H9 (cell line): ENCODE results near the gene SERPINB2. TPM values are rescaled to one million over a fixed set of nuclear protein-coding genes. Genes with fewer than 3 reads are reported as not detected.

Source experiments
- DNase-seq: peaks from one replicate; pipeline ENCODE4 v3.0.0-alpha.2; 2017
- H2AFZ ChIP-seq: one replicate; pipeline ENCODE4 v1.6.1; 2013; ENCODE audit warnings: mild to moderate bottlenecking, low read length, control low read depth, moderate library complexity
- H2AK5ac ChIP-seq: 2 replicates; pipeline ENCODE4 v1.6.1; 2013; ENCODE audit warnings: low read length, control low read depth, mixed read lengths; ENCODE audit not compliant: insufficient read length
- H2BK120ac ChIP-seq: one replicate; pipeline ENCODE4 v1.6.1; 2013; ENCODE audit warnings: low read depth, mild to moderate bottlenecking, low read length, control low read depth, inconsistent platforms; ENCODE audit not compliant: poor library complexity, severe bottlenecking
- H2BK12ac ChIP-seq: 2 replicates; pipeline ENCODE4 v1.6.1; 2013; ENCODE audit warnings: low read length, control low read depth, mixed read lengths, low read depth; ENCODE audit not compliant: insufficient read length
- H2BK15ac ChIP-seq: 2 replicates; pipeline ENCODE4 v1.6.1; 2013; ENCODE audit warnings: low read depth, low read length, control low read depth
- H2BK20ac ChIP-seq: one replicate; pipeline ENCODE4 v1.6.1; 2013; ENCODE audit warnings: low read depth, mild to moderate bottlenecking, low read length, control low read depth, inconsistent platforms; ENCODE audit not compliant: poor library complexity, severe bottlenecking
- H2BK5ac ChIP-seq: 2 replicates; pipeline ENCODE4 v1.6.1; 2013; ENCODE audit warnings: low read length, control low read depth, mixed read lengths; ENCODE audit not compliant: insufficient read length
- H3K14ac ChIP-seq: 2 replicates; pipeline ENCODE4 v1.6.1; 2013; ENCODE audit warnings: low read length, control low read depth; ENCODE audit not compliant: insufficient read depth
- H3K18ac ChIP-seq: 2 replicates; pipeline ENCODE4 v1.6.1; 2013; ENCODE audit warnings: low read depth, mild to moderate bottlenecking, mixed read lengths, low read length, control low read depth; ENCODE audit not compliant: insufficient read length
- H3K23ac ChIP-seq: 2 replicates; pipeline ENCODE4 v1.6.1; 2013; ENCODE audit warnings: low read length, control low read depth, mixed read lengths, low read depth; ENCODE audit not compliant: insufficient read length
- H3K23me2 ChIP-seq: 2 replicates; pipeline ENCODE4 v1.6.1; 2013; ENCODE audit warnings: low read depth, mild to moderate bottlenecking, mixed read lengths, low read length, control low read depth; ENCODE audit not compliant: insufficient read length, poor library complexity, severe bottlenecking
- H3K27ac ChIP-seq: 2 replicates; pipeline ENCODE4 v1.5.1; 2013; ENCODE audit warnings: low read length, control low read depth, mixed read lengths, low read depth; ENCODE audit not compliant: insufficient read length
- H3K27me3 ChIP-seq: 2 replicates; pipeline ENCODE4 v1.6.1; 2013; ENCODE audit warnings: low read length, control low read depth, inconsistent platforms; ENCODE audit not compliant: insufficient read depth
- H3K4ac ChIP-seq: 2 replicates; pipeline ENCODE4 v1.6.1; 2013; ENCODE audit warnings: low read depth, mild to moderate bottlenecking, control low read depth, inconsistent platforms, low read length, moderate library complexity
- H3K4me1 ChIP-seq: 2 replicates; pipeline ENCODE4 v1.6.1; 2013; ENCODE audit warnings: low read length, control low read depth, inconsistent platforms; ENCODE audit not compliant: insufficient read depth
- H3K4me2 ChIP-seq: 2 replicates; pipeline ENCODE4 v1.6.1; 2013; ENCODE audit warnings: low read length, control low read depth, mixed read lengths; ENCODE audit not compliant: insufficient read length, insufficient read depth
- H3K56ac ChIP-seq: 2 replicates; pipeline ENCODE4 v1.6.1; 2013; ENCODE audit warnings: low read depth, mild to moderate bottlenecking, mixed read lengths, low read length, control low read depth; ENCODE audit not compliant: insufficient read length
- H3K79me1 ChIP-seq: 2 replicates; pipeline ENCODE4 v1.6.1; 2013; ENCODE audit warnings: low read depth, mild to moderate bottlenecking, moderate library complexity, low read length, control low read depth, inconsistent platforms; ENCODE audit not compliant: insufficient read depth, poor library complexity, severe bottlenecking
- H3K79me2 ChIP-seq: 2 replicates; pipeline ENCODE4 v1.6.1; 2013; ENCODE audit warnings: low read length, control low read depth, inconsistent platforms; ENCODE audit not compliant: insufficient read depth
- H3K9ac ChIP-seq: 2 replicates; pipeline ENCODE4 v1.6.1; 2013; ENCODE audit warnings: low read length, control low read depth, mixed read lengths; ENCODE audit not compliant: insufficient read length; ENCODE audit errors: extremely low read depth
- H3K9me3 ChIP-seq: one replicate; pipeline ENCODE4 v1.6.1; 2013; ENCODE audit warnings: low read depth, low read length, inconsistent platforms; ENCODE audit not compliant: control insufficient read depth
- H3T11ph ChIP-seq: one replicate; pipeline ENCODE4 v1.6.1; 2013; ENCODE audit warnings: mild to moderate bottlenecking, low read length, control low read depth, inconsistent platforms
- H4K20me1 ChIP-seq: one replicate; pipeline ENCODE4 v1.6.1; 2013; ENCODE audit not compliant: control insufficient read depth, insufficient read length, insufficient read depth
- H4K5ac ChIP-seq: 2 replicates; pipeline ENCODE4 v1.6.1; 2013; ENCODE audit warnings: low read depth, mild to moderate bottlenecking, mixed read lengths, low read length, control low read depth; ENCODE audit not compliant: insufficient read length
- H4K8ac ChIP-seq: replicated peaks from 2 replicates; pipeline ENCODE4 v1.6.1; 2013; ENCODE audit warnings: low read length, control low read depth, mixed read lengths, low read depth; ENCODE audit not compliant: insufficient read length
- H4K91ac ChIP-seq: 2 replicates; pipeline ENCODE4 v1.6.1; 2013; ENCODE audit warnings: low read depth, mild to moderate bottlenecking, moderate library complexity, mixed read lengths, low read length, control low read depth; ENCODE audit not compliant: insufficient read length
- H3K27ac Mint-ChIP-seq, 3 experiments: 2 replicates in 2 of 3; 3 replicates in 1 of 3; pipeline ENCODE4 v1.8.0; 2020 to 2021; ENCODE audit warnings: mixed read lengths in 3 of 3, mild to moderate bottlenecking in 1 of 3, moderate library complexity in 1 of 3
- H3K27me3 Mint-ChIP-seq: 2 replicates; pipeline ENCODE4 v1.8.0; 2021; ENCODE audit warnings: low read depth, mild to moderate bottlenecking, moderate library complexity, mixed read lengths
- H3K36me3 Mint-ChIP-seq, 3 experiments: 2 replicates in 2 of 3; 3 replicates in 1 of 3; pipeline ENCODE4 v1.8.0; 2020 to 2021; ENCODE audit warnings: low read depth in 3 of 3, mixed read lengths in 3 of 3; ENCODE audit not compliant: insufficient read depth in 1 of 3
- H3K4me1 Mint-ChIP-seq, 2 experiments: 2 replicates each; pipeline ENCODE4 v1.8.0; 2020; ENCODE audit warnings: mixed read lengths in 2 of 2
- H3K4me3 Mint-ChIP-seq, 2 experiments: 2 replicates in 1 of 2; 3 replicates in 1 of 2; pipeline ENCODE4 v1.8.0; 2020 to 2021; ENCODE audit warnings: mild to moderate bottlenecking in 2 of 2, mixed read lengths in 2 of 2, moderate library complexity in 1 of 2
- H3K9me3 Mint-ChIP-seq, 2 experiments: 2 replicates in 1 of 2; 3 replicates in 1 of 2; pipeline ENCODE4 v1.8.0; 2020; ENCODE audit warnings: mild to moderate bottlenecking in 2 of 2, mixed read lengths in 2 of 2, moderate library complexity in 1 of 2
- CTCF ChIP-seq: fragments of 200-600 bp; sonication (generic); conservative IDR thresholded peaks from 3 replicates; pipeline ENCODE4 v1.8.0; 2021; ENCODE audit warnings: antibody characterized with exemption, mild to moderate bottlenecking
- WGBS: extraction: QIAGEN DNeasy Blood & Tissue Kit; methylation state at CpG from one replicate; pipeline ENCODE4 v1.1.7; 2013; ENCODE audit warnings: missing lambda C conversion rate, low lambda C conversion rate, mixed read lengths; ENCODE audit not compliant: insufficient read length; ENCODE audit errors: extremely low coverage; 5-methylcytosine and 5-hydroxymethylcytosine counted together
- total RNA-seq: library from RNA; stranded (reverse); gene quantifications from 2 replicates; pipeline ENCODE4 v1.2.1, GENCODE V29; 2021

SERPINB2 gene
- total RNA-seq, 1 experiment from 2014 or later: not detected

- Histone ChIP-seq H3K23ac (no peak overlapping the region), H4K8ac (no peak overlapping the region), H2AK5ac (no peak overlapping the region), H3K79me2 (no peaks in the 10 kb centered on the region), H2BK15ac (no peak overlapping the region), H3K4ac (no peak overlapping the region), H3K14ac (no peak overlapping the region), H3K9ac (no peak overlapping the region), H3T11ph (no peak overlapping the region), H4K5ac (no peak overlapping the region), H2BK12ac (no peak overlapping the region), H3K23me2 (no peaks in the 10 kb centered on the region), H4K20me1 (no peaks in the 10 kb centered on the region), H2BK20ac (no peak overlapping the region), H3K4me2 (no peak overlapping the region), H3K79me1 (no peaks in the 10 kb centered on the region), H3K4me1 (no peaks in the 10 kb centered on the region), H3K56ac (no peak overlapping the region), H3K27me3 (no peaks in the 10 kb centered on the region), H2AFZ (no peak overlapping the region), H3K9me3 (no peaks in the 10 kb centered on the region), H2BK120ac (no peak overlapping the region), H4K91ac (no peak overlapping the region), H3K18ac (no peak overlapping the region), H3K27ac (no peak overlapping the region), H2BK5ac (no peak overlapping the region)
- H3K36me3 Mint-ChIP-seq: no peaks in the 10 kb centered on the region
- H3K4me3 Mint-ChIP-seq: no peak overlapping the region
- no peak overlapping the region for H3K27ac Mint-ChIP-seq
- TF ChIP-seq CTCF: no peak
- H3K9me3 Mint-ChIP-seq: no peaks in the 10 kb centered on the region
- H3K27me3 Mint-ChIP-seq: no peaks in the 10 kb centered on the region
- no CpG with 5 or more reads among the region's 7 CpGs for WGBS
- no peaks in the 10 kb centered on the region for H3K4me1 Mint-ChIP-seq
- no peak for DNase-seq
These were observed 44.5 kb upstream of the SERPINB2 start for GRCh38 chr18:63843008-63843407.
